ENCODE data around the gene KLHL18.
"Not testable (repeated sequence)": the region's sequence is repeated elsewhere in the genome, so short reads cannot be mapped to it uniquely, and the experiment has no call there.

KLHL18 gene

GRCh38 chr3:47273564-47273963 is 9.2 kb upstream of the KLHL18 start:
- DNase-seq (ENCODE audit: low spot score) = no peak

GRCh38 chr3:47274652-47275051 is 8.1 kb upstream of the KLHL18 start:
- no peak for DNase-seq (ENCODE audit: low spot score)

DNA sequence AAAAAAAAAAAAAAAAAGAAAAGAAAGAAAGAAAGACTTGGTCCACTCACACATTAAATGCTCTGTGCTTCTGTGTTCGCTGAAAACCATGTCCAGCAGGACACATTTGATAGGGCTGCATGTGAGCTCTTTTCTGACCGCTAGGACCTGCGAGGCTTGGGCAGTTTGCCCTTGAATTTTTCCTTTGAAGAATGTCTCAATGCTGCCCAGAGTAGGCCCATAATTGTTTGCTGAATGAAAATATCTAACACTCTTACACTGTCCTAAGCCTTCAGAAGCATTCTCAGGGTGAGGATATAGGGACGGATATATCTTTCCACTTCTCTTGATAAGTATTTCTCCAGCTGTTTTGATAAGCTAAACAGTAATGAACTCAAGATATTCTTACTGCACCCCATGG is 6.2 kb upstream of the KLHL18 start:
- DNase-seq (ENCODE audit: low spot score) = no peak

- DNase-seq (ENCODE audit: low spot score) = no peak
Observed at GRCh38 chr3:47280519-47280918, 2.2 kb upstream of the KLHL18 start.

GRCh38 chr3:47283193-47283537 is 421 bp downstream of the KLHL18 start:
- peak; percentile 8 for DNase-seq (ENCODE audit: low spot score)

DNA sequence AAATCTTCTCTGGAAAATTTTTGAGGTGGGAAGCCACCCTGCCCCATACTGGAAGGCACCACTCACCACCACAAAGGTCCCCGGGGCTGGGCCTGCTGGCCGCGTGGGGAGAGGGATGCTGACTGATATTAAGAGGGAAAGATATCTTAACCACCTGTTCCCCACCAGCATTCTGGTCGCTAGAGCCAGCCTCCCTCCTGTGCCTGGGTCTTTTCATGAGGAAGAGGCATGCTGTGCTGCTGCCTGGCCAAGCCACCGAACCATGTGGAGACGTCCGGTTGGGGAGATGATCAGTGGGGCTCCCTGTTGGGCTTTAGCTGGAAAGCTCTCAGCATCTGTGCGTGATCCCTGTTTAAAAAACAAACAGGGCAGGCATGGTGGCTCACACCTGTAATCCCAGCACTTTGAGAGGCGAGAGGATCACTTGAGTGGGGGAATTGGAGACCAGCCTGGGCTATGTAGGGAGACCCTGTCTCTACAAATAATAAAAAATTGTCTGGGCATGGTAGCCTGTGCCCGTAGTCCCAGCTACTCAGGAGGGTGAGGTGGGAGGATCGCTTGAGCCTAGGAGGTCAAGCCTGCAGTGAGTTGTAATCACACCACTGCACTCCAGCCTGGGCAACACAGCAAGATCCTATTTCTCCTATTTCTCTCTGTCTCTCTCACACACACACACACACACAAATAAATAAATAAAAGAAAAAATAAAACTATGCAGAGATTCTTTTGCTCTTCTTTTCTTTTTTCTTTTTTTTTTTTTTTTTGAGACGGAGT is 1.0 kb downstream of the KLHL18 start:
- DNase-seq (ENCODE audit: low spot score) = peak; percentile 8

DNA sequence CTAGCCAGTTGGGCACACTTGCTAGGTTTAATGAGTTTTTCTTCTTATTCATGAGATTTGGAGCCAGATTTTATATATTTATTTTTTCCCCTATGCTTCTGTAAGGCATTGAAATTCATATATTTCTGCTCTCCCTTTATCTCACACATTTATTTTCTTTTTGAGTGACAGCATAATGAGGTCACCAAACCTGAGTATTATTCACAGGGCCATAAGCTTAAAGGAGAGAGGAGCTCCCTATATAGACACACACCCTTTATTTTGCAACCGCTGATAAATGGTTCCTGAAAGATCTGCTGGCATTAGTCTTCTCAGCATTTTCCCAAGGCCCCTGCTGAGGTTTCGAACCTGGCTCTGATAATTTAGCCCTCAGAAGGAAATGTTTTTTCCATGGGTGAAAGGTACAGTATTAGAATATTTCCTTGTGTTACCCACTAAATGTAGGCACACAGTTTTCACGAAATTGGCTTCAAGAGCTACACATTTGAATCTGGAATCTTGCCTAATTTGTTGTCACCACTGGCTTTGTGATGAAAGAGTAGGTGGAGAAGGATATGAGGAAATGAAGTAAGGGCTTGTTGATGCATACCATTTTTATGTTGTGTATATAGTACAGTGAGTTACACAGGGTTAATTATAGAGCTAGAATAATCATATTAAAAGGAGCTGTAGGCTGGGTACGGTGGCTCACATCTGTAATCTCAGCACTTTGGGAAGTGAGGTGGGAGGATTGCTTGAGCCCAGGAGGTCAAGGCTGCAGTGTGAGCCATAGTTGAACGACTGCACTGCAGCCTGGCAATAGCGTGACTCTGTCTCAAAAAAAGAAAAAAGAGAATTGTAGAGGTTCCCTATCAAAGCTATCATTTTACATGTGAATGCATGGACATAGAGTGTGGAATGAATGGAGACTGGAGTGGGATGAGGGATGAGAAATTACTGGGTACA is 6.5 kb downstream of the KLHL18 start:
- no peak for DNase-seq (ENCODE audit: low spot score)

DNA sequence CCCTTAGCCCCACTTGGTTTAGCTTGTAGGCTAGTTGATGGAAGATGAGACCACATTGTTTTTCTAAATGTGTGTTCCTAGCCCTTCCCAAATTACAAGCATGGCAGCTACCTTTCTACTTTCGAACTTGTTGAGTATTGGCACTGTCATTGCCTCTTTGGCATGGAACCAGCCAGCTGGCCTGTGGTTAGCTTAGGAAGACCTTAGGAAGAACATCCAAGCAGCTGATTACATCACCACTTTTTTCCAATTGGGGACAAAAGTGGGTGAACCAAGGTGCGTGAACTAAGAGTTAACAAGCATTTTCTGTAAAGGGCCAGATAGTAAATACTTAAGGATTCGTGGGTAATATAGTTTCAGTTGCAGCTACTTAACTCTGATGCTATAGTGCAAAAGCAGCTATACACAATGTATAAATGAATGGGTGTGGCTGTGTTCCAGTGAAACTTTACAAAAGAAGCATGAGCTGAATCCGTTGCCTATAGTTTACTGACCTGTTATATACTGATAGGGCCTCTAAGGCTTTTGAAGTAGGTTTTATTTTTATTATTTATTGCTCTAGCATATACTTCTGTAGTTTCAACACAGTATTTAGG is 8.5 kb downstream of the KLHL18 start:
- no peak for DNase-seq (ENCODE audit: low spot score)

DNA sequence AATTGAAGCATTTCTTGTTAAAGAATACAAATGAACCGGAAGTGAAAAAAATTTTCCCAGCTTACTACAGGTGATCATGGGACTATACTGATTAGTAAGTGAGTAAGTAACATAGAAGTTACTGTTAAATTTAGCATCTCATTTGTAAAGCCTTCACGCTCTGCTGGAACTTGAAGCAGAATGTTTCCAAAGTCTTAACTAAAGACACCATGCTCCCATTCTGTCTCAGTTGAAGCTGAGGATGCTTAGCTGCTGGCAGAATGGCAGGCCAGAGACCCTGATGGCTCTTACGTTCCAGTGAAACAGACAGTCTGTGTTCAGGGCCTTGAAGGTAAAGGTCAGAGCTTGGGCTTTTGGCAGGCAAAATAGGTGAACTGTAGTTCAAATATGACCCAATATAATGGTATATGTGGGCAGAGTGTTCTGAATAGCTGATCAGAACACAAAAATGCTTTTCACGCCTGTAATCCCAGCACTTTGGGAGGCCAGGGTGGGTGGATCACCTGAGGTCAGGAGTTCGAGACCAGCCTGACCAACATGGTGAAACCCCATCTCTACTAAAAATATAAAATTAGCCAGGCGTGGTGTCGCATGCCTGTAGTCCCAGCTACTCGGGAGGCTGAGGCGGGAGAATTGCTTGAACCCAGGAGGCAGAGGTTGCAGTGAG is 9.1 kb downstream of the KLHL18 start:
- not testable (repeated sequence) for DNase-seq (ENCODE audit: low spot score)

GRCh38 chr3:47293822-47294221 is 11.1 kb downstream of the KLHL18 start:
- no peak for DNase-seq (ENCODE audit: low spot score)

- DNase-seq (ENCODE audit: low spot score) = no peak
Observed at GRCh38 chr3:47294392-47294791, 11.6 kb downstream of the KLHL18 start.

DNA sequence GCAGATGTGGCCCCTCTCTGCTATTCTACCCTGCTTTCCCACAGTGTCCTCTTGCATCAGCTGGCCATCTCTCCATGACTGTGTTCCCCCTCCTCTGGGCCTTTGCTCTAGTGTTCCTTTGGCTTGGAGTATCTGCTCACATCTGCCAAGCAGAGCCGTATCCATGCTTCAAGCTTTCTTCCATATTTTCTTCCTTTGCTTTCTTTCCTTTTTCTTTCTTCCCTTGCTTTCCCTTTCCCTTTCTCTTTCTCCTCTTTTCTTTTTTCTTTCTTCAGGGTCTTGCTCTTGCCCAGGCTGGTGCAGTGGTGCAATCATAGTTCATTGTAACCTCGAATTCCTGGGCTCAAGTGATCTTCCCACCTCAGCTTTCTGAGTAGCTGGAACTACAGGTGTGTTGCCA is 12.6 kb downstream of the KLHL18 start:
- DNase-seq (ENCODE audit: low spot score) = no peak

GRCh38 chr3:47295976-47296375 is 13.2 kb downstream of the KLHL18 start:
- no peak for DNase-seq (ENCODE audit: low spot score)

- DNase-seq (ENCODE audit: low spot score) = no peak
Observed at GRCh38 chr3:47296562-47297302, 14.0 kb downstream of the KLHL18 start.

DNA sequence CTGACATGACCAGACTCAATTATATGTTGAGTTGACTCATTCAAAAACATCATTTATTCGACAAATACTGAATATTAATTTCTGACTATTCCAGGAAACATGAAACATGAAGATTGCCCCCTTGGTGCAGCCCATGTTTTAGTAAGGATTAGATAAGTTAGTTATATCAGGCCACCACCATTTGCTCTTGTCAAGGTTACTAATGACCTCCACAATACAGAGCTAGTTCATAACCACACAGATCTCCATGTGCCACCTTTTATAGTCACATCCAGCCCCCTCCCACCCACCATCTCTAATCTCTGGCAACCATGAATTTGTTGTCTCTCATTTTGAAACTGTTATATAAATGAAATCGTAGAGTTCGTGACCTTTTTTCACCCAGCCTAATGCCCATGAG is 15.7 kb downstream of the KLHL18 start:
- DNase-seq (ENCODE audit: low spot score) = no peak

- DNase-seq (ENCODE audit: low spot score) = no peak
Observed at GRCh38 chr3:47299381-47300318, 16.9 kb downstream of the KLHL18 start.

DNA sequence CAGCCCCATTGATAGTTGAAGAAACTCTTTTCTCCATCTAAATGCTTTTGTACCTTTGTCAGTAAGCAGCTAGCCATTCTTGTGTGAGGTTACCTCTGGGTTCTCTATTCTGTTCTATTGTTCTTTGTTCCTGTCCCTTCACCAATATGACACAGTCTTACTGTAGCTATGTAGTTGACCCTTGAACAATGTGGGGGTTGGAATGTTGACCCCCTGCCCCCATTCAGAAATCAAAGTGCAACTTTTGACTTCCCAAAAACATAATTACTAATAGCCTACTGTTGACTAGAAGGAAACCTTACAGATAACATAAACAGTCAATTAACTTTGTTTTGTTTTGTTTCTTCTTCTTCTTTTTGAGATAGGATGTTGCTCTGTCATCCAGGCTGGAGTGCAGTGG is 18.7 kb downstream of the KLHL18 start:
- DNase-seq (ENCODE audit: low spot score) = no peak

DNA sequence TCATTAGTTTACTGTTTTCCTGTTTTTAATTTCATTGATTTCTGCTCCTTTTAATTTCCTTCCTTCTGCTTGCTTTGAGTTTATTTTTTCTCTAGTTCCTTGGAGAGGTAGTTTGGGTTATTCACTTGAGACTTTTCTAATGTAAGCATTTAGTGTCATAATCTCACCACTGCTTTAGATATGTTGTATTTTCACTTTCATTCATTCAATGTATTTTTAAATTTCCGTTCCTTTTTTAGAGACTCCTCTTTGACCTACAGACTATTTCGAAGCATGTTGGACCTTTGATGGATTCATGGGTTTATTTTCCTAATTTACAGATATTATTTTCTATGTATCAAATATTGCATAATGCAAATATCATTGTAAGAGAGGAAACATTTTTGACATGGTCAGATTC is 23.3 kb downstream of the KLHL18 start:
- no peak for DNase-seq (ENCODE audit: low spot score)

DNA sequence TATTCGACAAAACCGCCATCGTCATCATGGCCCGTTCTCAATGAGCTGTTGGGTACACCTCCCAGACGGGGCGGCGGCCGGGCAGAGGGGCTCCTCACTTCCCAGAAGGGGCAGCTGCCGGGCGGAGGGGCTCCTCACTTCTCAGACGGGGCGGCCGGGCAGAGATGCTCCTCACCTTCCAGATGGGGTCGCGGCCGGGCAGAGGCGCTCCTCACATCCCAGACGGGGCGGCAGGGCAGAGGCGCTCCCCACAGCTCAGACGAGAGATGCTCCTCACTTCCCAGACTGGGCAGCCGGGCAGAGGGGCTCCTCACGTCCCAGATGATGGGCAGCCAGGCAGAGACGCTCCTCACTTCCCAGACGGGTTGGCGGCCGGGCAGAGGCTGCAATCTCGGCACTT is 26.5 kb downstream of the KLHL18 start:
- DNase-seq (ENCODE audit: low spot score) = not testable (repeated sequence)

- no peak for DNase-seq (ENCODE audit: low spot score)
Observed at GRCh38 chr3:47310391-47310790, 27.6 kb downstream of the KLHL18 start.
